Endothelial cell (in vitro differentiated cells): ENCODE measurements around the gene TVP23A. TPM values are rescaled to one million over a fixed set of nuclear protein-coding genes. Genes with fewer than 3 reads are reported as not detected.

Experiments used
- DNase-seq: peaks from one replicate; pipeline ENCODE4 v3.0.0; 2021; ENCODE audit warnings: low spot score
- H3K27ac Mint-ChIP-seq: one replicate; pipeline ENCODE4 v1.8.0; 2021; ENCODE audit warnings: mixed read lengths, inconsistent platforms; ENCODE audit not compliant: unreplicated experiment
- H3K27me3 Mint-ChIP-seq: one replicate; pipeline ENCODE4 v1.8.0; 2021; ENCODE audit warnings: mild to moderate bottlenecking, moderate library complexity, mixed read lengths, inconsistent platforms; ENCODE audit not compliant: unreplicated experiment
- H3K36me3 Mint-ChIP-seq: one replicate; pipeline ENCODE4 v1.8.0; 2021; ENCODE audit warnings: mild to moderate bottlenecking, low read depth, mixed read lengths, inconsistent platforms; ENCODE audit not compliant: unreplicated experiment
- H3K4me1 Mint-ChIP-seq: one replicate; pipeline ENCODE4 v1.8.0; 2021; ENCODE audit warnings: mild to moderate bottlenecking, mixed read lengths, inconsistent platforms; ENCODE audit not compliant: unreplicated experiment
- H3K4me3 Mint-ChIP-seq: one replicate; pipeline ENCODE4 v1.8.0; 2021; ENCODE audit warnings: mild to moderate bottlenecking, mixed read lengths, inconsistent platforms; ENCODE audit not compliant: unreplicated experiment
- H3K9me3 Mint-ChIP-seq: one replicate; pipeline ENCODE4 v1.8.0; 2021; ENCODE audit warnings: mixed read lengths, inconsistent platforms; ENCODE audit not compliant: unreplicated experiment
- total RNA-seq: library from RNA; stranded (reverse); fragmentation: NEBNext Ultra II Directional; extraction: Animal tissue kit (Norgen Biotek cat#: 25700); gene quantifications from one replicate; pipeline ENCODE4 v1.2.1, GENCODE V29; 2021; ENCODE audit not compliant: unreplicated experiment
- TF ChIP-seq, protein P1 (sequence below): fragments of 200-600 bp; sonication (generic); IDR thresholded peaks from one replicate; pipeline ENCODE4 v1.5.0; 2021; ENCODE audit warnings: antibody characterized with exemption; ENCODE audit not compliant: unreplicated experiment

Gene TVP23A
- total RNA-seq, 1 donor from 2014 or later = 7.8 TPM

DNA sequence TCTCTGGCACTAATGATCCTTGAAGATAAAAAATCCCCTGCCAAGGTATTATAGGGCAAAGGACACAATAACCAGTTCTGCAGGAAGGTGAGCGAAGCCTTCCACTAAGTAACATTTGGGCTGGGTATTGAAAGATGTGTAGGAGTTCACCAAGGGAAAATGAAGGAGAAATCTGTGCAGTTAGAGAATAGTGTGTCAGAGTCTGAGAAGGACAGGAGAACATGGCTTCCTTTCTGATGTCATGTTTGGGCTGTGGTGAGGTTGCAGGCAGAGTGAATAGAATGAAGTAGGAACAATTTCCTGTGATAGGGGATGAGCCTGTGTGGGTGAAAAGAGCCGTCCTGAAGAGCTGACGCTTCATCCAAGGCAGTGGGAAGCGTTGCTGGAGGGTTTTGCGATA, 34.4 kb upstream of the TVP23A start:
- TF ChIP-seq, protein P1, sequence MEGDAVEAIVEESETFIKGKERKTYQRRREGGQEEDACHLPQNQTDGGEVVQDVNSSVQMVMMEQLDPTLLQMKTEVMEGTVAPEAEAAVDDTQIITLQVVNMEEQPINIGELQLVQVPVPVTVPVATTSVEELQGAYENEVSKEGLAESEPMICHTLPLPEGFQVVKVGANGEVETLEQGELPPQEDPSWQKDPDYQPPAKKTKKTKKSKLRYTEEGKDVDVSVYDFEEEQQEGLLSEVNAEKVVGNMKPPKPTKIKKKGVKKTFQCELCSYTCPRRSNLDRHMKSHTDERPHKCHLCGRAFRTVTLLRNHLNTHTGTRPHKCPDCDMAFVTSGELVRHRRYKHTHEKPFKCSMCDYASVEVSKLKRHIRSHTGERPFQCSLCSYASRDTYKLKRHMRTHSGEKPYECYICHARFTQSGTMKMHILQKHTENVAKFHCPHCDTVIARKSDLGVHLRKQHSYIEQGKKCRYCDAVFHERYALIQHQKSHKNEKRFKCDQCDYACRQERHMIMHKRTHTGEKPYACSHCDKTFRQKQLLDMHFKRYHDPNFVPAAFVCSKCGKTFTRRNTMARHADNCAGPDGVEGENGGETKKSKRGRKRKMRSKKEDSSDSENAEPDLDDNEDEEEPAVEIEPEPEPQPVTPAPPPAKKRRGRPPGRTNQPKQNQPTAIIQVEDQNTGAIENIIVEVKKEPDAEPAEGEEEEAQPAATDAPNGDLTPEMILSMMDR = no peak
- Mint-ChIP-seq H3K36me3 (no peaks in the 10 kb centered on the region), H3K4me3 (no peak overlapping the region), H3K4me1 (no peaks in the 10 kb centered on the region), H3K27ac (no peak overlapping the region), H3K9me3 (no peaks in the 10 kb centered on the region), H3K27me3 (peaks cover 2% of the 10 kb centered on the region)
- no peak for DNase-seq

GRCh38 chr16:10852286-10852685, 33.7 kb upstream of the TVP23A start:
- Mint-ChIP-seq H3K4me1 (peaks cover under 1% of the 10 kb centered on the region), H3K4me3 (no peak overlapping the region), H3K27me3 (peaks cover 2% of the 10 kb centered on the region), H3K9me3 (no peaks in the 10 kb centered on the region), H3K36me3 (no peaks in the 10 kb centered on the region), H3K27ac (no peak overlapping the region)
- no peak for DNase-seq
- TF ChIP-seq, protein P1 = no peak

DNA sequence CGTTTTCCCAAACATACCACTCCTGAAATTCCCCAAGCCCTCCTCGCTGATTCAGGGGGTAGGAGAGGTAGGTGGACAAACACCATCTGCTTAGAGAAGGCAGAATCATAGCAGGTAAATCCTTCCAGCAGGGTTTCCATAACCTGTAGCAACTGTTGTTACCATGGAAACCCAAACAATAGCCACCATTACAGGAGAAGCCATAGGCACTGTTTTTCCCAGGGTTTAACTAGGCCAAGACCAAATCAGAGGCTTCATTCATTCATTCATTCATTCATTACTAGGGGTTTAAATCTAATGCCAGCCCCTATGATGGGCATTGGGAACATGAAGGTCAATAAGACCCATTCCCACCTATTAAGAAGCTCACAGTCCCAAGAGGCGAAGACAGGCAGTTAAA, 32.9 kb upstream of the TVP23A start:
- H3K27ac Mint-ChIP-seq = no peak overlapping the region
- TF ChIP-seq, protein P1 = no peak
- DNase-seq = no peak

GRCh38 chr16:10850478-10850850, 31.9 kb upstream of the TVP23A start:
- Mint-ChIP-seq H3K27ac (no peak overlapping the region), H3K4me3 (no peak overlapping the region), H3K9me3 (no peaks in the 10 kb centered on the region), H3K27me3 (peaks cover 3% of the 10 kb centered on the region), H3K36me3 (no peaks in the 10 kb centered on the region), H3K4me1 (peaks cover 6% of the 10 kb centered on the region)
- TF ChIP-seq, protein P1 = no peak
- DNase-seq = no peak

More for the DNA sequence above, 32.9 kb upstream of the TVP23A start:
- H3K36me3 Mint-ChIP-seq = no peaks in the 10 kb centered on the region
- peaks cover 3% of the 10 kb centered on the region for H3K27me3 Mint-ChIP-seq
- no peak overlapping the region for H3K4me3 Mint-ChIP-seq
- H3K9me3 Mint-ChIP-seq = no peaks in the 10 kb centered on the region
- peaks cover 6% of the 10 kb centered on the region for H3K4me1 Mint-ChIP-seq

DNA sequence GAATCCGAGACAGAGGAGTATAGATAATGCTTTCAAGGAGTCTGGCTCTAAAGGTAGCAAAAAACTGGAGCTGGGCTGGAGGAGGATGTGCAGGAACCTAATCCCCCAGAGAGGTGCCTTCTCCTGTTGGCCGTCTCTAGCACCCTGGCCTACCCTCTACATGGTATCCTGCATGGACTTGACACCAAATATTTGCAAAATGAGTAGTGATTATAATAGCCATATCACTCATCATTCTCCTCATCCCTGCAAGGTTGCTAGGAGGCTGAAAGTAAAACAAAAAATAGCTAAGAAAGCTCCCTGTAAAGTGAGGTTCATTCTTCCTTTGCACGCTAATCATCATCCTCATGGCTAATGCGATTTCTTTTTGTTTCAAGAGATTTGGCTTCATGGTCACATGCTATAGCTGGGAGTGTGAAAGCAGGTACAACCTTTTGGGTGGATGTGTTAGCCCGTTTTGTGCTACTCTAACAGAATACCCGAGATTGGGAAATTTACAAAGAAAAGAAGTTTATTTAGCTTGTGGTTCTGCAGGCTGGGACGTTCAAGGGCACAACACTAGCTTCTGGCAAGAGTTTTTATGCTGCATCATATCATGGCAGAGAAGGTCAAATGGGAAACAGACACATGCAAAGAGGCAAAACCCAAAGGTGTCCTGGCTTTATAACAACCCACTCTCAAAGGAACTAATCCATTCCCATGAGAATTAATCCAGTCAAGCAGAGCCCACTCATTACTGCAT, 31.3 kb upstream of the TVP23A start:
- H3K36me3 Mint-ChIP-seq = no peaks in the 10 kb centered on the region
- TF ChIP-seq, protein P1 = no peak
- H3K4me3 Mint-ChIP-seq = no peak overlapping the region

More for the DNA sequence above, 31.3 kb upstream of the TVP23A start:
- Mint-ChIP-seq H3K4me1 (peaks cover 6% of the 10 kb centered on the region), H3K27me3 (peaks cover 3% of the 10 kb centered on the region), H3K27ac (no peak overlapping the region), H3K9me3 (no peaks in the 10 kb centered on the region)
- DNase-seq = no peak
